NCI-H1048 (cell line): ENCODE results near the gene LRRC8D.

ENCODE experiments used
- DNase-seq: peaks from one replicate; lab custom pipeline; 2025; lab: John Stamatoyannopoulos, UW

LRRC8D gene

DNA sequence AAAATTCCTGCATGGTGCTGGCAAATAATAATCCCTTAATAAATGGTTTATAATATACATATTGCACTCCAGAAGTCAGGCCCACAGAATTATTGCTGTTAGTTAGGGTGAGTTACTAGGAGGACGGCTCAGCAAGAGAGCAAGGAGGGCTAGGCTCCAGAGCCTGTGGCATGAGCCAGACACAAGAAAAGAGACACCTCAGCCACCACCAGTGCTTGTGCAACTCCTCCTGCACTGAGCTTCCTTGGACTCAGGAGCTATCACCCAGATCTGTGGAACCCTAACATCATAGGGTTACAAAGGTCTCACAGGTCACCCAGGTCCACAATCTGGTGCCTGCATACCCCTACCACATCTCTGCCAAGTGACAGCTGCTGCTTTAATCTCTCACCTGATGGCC lies 12.8 kb upstream of the LRRC8D start:
- DNase-seq: no peak

DNA sequence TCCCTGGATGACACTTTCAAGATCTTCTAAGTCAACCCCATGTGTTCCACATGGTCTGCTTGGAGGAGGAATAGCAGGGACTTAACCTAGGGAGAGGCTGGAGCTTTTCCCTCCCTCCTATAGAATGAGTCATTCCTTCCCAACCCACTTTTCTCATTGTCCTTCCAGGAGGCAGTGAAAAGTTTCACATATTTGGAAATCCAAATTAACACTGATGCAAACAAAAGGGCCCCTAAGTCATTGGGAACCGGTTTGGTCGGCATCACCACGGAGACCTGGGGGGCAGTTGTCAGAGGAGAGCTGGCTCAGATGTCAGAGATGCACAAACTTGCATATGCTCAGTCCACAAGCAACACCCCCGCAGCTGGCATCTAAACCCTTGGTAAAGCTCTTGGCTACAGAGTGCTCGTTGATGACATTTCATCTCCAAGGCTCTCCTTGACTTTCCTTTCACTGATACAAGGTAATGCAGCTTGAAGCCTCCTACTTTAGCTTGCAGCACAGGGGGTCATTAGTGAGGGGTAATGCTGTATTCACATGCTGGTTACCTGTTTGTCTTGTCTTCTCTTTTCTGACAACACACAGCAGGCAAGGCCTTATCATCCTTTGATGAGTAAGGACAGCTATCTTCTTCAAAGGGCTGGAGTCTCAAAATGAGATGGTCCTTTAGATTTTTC lies 12.3 kb upstream of the LRRC8D start:
- no peak for DNase-seq

DNA sequence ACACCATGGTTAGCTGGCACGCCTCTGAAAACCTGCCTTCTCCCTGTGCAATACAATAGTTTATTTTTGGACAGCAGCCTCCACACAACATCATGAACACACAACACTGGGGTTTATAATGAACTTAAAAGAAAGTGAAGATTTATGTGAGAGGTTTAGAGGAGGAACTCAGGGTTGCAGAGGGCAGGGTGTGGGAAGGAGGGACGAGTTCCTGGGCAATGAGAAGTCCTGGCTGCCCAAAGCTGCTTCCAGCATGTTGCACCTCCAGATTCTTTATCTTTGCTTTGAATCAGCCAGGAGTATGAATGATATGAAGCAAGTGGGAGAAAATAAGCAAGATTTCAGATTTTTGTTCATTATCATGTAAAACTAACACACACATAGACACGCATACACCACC lies 11.3 kb upstream of the LRRC8D start:
- no peak for DNase-seq

DNA sequence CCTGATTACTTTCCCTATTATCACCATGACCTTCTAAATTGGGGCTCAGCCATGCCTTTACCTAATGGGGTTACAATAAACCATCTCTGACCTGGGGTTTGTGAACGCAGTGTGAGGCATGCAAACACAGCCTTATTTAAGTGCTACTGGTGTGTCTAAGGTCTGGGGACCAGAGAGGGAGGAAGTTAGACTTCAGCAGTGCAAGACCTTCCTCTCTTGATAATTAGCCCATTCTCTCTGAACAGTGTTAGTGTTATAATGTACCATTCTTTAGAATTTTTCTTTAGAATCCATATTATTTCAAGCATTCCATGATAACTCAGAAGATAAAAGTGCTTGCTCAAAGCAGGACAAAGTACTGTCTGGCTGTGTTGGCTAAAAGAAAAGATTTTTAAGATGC lies 10.5 kb upstream of the LRRC8D start:
- no peak for DNase-seq

DNA sequence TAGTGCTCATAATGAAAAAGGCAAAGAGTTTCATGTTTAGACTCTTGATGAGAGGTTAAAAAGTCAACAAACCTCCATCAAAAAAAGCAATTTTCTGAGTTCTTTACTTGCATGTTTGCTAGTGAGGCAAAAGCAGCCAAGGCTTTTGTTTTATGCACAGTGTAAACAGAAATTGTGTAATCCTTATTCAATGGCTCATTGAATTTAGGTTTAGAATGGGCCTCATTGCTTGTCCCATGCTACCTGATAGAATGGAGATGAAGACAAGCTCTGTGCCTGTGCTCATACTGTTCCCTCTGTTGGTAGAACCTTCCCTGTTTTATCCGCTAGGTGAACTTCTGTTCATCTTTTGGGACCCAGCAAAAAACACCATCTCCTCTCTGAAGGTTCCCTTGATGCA lies 10.0 kb upstream of the LRRC8D start:
- DNase-seq: no peak

DNA sequence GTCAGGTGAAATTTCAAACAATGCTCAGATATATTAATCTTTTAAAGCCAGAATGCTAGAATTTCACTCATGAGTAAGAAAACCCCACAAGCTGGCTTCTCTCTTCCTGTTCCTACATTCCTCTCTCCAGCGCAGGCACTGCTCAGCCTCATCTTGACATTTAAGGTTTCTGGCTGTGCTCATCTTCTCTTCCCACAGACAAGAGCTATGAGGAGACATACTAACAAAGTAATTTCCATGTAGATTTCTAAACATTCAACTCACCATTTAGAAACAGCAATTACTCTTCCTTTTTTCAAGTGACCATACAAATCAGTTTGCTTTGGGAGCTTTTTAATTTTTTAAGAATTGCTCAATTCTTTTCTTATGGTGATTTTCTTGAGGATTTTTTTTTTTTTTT lies 7.8 kb upstream of the LRRC8D start:
- DNase-seq: no peak

DNA sequence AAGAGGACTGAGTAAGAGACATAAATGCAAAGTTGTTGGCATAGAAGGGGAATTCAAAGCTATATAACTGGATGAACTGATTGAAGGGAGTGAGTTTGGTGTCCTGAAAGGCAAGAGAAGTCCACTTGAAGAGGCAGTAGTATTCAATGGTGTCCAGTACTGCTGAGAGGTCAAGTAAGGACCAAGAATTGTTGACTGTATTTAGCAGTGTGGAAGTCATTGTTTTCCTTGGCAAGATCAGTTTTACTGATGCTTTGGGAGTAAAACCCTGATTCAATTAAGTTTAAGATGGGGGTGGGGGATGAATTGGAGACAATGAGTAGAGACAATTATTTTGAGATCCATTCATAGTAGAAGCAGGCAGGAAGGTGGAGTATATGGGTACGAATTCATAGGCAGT lies 5.8 kb upstream of the LRRC8D start:
- DNase-seq: no peak

DNA sequence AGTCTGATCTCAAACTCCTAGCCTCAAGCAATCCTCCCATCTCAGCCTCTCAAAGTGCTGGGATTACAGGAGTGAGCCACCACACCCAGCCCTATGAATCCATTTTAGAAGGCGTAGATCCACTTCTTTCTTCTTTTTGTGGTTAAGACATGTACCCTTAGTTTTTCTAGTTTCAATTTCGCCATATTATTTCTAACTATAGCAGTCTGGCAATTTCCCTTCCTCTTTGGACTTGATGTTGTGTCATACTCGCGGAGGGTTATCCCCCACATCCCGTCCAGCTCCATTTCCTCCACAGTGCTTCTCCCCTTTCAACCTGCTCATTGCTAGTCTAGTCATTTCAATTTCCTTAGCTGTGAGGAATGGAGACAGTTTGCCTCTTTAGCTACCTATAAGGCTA lies 5.2 kb upstream of the LRRC8D start:
- no peak for DNase-seq

DNA sequence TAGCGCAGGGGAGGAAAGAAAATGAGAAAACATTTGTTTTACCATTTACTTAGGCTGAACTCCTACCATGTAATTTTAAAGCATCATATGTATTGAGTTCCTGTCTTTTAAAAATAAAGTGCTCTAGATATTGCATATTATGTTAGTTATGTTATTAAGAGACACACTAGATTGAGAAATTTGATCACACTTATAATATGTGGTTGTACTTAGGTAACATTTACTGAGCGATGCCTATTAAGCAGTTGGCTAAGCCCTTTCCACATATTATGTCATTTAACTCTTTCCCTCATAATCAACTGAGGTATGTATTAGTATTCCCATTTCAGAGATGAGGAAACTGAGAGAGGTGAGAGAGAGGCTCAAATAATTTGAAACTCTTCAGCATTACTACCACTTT lies 4.5 kb upstream of the LRRC8D start:
- no peak for DNase-seq

DNA sequence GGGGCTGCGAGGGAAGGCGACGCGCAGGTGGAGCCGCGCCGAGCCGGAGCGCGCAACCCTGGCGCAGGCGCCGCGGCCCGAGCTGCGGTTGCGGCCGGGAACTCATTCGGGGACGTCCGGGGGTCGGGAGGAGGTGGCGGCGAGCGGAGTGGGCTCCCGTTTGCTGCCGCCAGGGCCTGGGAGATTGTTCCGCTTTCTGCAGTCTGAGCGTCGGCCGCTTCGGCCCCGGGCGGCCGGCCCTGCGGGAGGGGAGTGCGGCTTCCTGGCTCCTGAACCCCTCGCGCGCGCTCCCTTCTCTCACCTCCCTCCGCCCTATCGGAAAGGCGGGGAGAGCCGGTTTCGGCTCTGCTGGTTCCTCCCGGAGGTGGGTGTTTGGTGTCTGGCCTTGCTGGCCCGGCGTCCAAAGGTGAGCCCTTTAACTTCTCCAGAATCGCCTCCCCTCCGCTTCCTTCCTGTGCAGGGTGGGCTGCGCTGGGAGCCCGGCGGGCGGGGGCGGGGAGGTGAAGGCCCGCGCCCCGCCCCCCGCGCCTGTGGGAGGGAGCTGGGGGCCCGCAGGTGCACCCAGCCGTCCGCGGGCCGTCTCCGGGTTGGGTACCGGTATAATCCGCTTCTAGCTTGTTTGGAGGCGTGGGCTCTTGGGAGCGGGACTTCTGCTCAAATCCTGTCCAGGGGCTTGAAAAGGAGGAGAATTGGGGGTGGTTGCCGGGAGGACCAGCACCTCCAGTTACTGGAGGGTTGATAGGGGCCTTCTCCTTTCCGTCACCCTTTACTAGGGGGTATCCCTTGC lies 683 bp downstream of the LRRC8D start:
- DNase-seq: peak; percentile 10

DNA sequence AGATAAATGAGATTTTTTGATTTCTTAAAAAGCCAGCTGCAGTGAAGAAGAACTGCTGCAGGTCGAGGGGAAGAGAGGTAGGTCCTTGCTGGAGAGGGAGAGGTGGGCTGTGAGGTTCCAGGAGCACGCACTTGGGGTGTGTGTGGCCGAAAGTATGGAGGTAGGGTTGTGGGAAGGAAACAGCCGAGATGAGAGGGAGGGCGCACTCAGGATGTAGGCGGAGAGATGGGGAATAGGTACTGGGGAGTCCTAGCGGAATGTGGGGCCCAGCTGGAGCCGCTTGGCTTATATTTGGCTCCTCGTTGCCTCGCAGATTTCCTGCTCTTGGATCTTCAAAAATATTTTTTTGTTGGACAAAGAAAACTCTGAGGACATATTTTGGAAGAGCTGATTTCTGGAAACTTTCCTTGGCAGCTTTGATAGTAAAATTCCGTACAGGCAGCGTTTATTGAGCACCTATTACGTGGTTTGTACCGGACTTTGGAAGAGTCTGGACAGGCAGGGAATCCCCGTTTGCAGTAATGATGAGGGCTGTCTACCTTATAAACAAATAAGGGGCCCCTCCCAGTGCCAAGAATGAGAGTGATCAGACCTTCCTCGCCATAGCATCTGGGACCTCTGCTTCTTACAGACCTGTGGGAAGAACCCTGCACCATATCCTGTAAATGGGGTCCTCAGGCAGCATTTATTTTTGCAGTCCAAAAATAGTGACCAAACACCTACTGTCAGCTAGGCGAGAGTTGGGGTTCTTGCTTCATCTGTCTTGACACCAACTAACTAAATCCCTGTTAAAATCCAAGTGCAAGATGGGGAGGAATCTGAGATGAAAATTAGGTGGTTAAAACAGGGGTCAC lies 1.5 kb downstream of the LRRC8D start:
- no peak for DNase-seq

DNA sequence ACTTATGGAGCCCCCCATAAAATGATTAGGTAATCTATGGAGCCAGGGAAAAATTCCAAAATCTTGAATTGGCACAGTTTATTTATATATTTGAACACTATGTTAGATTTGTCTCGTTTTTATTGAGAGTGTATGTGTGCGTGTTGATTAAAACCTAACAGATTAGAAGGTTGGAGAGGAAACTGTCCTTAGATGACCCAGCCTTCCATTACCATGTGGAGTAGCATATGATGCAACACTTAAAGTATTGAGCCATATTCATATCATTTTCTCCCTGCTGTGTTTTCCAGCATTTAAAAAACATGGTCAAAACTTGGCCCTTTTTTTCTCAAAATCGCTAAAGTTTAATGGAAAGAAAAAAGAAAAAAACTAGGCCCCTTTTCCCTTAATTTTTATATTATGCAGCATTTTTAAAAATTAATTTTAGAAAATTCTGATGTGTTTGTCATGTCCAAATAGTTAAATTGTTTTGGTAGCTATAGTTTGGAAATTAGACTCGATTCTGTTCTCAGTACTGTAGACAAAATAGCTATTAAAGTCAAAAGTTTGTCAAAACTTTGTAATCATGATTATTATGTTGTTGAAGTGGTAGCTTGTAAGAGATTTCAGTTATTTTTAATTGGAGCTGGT lies 2.3 kb downstream of the LRRC8D start:
- DNase-seq: no peak

DNA sequence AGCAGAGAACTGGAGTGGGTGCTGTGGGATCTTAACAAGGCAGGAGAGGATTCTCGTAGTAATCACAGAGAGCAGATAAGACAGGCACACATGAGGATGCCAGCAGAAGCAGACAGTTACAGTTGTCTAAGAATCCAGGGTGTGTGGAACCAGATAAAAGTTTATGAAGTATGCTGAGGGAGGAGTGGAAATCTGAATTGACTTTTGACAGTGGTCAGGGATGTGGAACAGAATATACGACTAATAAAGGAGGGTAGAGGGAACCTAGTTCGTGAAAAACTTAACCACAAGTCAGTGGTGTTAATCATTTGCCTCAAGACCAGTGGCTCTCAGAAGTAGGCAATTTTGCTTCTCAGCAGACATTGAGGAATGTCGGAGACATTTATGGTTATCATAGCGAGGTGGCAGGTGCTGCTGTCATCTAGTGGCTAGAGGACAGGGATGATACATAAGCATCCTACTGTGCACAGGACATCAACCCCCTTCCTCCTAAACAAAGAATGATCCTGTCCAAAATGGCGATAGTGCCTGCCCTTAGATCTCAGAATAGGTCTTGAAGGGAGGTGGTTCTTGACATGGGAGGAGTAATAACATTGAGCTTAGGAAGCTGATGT lies 3.0 kb downstream of the LRRC8D start:
- DNase-seq: no peak

DNA sequence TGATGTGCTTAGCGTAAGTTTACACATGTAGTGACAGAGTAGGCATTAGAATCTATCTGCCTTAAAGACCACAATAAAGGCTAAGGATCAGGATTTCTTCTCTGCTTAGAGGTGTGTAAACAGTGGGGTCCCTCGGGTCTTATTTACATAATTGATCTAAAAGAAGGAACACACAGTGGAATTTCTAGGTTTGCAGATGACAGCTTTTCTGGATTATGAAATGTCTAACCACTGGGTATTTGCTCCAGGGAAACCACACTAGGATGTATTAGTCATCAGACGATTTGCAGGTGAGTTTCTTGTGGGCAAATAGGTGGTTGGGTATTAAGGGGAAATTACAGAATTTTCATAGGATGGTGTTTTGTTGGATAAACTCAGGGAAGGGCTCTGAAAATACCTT lies 5.8 kb downstream of the LRRC8D start:
- no peak for DNase-seq

DNA sequence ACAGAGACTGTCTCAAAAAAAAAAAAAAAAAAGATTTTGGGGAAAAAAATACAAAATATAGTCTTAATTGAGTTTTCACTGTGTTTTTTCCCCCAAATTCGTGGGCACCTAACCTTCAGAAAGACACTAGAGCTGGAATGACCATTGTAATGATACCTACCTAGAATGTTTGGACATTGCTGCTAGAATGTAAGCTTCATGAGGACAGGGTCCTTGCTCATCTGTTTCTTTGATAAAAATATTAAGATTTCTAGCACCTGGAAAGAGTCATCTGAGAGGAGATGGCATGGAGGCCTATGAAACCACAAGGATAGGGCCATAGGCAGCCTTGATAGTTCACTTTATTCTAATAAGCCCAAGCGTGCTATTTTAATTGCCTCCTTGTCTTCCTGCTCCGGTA lies 6.5 kb downstream of the LRRC8D start:
- no peak for DNase-seq

DNA sequence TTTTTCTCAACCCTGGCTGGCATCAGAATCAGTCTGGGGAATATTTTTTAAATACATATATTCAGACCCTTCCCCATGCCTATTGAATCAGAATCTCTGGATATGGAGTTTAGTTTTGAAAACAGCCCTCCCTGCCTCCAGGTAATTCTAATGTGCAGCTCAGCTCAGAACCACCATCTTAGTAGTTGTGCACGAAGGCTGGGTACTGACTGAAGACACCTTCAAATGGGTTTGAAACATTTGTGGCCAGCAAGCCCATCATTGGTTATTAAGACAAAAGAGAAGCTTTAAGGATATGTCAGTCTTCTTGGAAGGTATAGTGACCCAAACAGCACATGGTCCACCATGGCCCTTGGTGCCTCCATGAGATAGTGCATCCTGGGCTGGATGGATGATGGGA lies 7.1 kb downstream of the LRRC8D start:
- no peak for DNase-seq

DNA sequence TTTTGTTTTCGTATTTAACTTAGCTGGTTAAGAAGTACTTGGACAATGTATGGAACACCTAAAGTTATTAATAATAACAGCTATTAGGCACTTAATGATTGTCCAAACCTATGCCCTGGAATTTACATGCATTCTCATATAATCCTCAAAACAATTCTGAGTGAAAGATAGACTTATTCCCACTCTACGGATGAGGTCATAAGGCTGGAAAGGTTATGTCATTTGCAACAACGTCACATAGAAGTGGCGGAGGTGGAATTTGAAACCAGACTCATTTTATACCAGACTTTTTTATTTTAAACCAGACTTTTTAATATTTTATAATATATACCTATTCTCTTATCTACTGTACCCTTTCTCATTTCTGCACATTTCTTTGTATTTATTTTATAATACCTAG lies 8.4 kb downstream of the LRRC8D start:
- no peak for DNase-seq

DNA sequence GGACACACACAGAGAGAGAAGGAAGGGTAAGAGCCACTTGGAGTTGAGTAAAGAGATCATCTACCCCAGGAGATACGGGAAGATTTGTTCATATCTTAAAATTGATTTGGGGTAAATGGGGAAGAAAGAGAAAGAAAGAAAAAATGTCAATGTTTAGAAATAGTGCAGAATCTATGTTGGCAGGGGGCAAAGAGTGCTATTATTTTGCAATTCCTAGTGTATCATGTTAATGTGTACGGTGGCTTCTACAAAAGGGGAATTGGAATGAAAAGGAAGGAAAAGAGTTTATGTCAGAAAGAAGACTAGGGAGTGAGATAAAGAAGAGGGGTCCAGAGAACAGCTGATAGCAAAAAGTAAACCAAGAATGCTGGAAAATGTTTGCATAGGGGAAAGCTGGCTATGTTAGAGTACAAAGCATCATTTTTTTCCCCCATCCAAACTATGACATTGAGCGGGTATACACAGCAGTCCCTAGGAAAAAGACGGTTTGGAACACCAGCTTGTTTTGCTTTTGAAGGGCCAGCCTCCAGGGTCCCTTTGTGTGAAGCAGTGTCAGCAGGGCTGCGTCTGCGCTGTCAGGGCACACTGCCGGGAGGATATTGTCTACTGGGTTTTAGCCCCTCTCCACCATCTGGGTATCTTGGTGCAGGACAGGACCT lies 10.8 kb downstream of the LRRC8D start:
- no peak for DNase-seq

DNA sequence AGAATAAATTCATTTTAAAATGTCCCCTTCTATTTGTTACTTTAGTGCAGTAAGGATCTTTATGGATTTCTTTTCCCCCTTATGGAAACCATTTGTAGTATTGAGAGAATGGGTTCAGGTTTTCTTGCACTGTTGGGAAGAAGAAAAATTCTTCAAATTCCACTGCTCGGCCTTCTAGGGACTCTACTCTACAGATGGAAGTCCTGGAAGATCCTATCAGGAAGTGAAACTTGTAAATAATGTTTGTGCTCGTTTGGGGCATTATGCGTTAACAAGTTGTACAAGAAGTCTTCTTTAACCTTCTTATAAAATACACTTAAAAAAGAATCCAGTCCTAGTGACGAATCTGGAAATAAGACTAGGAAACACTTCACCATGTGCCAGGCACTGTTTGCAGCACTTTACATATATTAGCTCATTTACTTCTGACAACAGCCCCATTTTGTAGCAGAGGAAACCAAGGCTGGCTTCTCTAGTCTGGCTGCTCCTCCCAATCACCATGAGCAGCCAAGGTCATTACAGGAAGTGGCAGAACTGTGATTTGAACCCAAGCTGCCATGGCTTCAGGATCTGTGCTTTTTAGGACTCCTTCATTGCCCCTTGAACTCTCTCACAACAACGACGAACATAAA lies 11.8 kb downstream of the LRRC8D start:
- no peak for DNase-seq

DNA sequence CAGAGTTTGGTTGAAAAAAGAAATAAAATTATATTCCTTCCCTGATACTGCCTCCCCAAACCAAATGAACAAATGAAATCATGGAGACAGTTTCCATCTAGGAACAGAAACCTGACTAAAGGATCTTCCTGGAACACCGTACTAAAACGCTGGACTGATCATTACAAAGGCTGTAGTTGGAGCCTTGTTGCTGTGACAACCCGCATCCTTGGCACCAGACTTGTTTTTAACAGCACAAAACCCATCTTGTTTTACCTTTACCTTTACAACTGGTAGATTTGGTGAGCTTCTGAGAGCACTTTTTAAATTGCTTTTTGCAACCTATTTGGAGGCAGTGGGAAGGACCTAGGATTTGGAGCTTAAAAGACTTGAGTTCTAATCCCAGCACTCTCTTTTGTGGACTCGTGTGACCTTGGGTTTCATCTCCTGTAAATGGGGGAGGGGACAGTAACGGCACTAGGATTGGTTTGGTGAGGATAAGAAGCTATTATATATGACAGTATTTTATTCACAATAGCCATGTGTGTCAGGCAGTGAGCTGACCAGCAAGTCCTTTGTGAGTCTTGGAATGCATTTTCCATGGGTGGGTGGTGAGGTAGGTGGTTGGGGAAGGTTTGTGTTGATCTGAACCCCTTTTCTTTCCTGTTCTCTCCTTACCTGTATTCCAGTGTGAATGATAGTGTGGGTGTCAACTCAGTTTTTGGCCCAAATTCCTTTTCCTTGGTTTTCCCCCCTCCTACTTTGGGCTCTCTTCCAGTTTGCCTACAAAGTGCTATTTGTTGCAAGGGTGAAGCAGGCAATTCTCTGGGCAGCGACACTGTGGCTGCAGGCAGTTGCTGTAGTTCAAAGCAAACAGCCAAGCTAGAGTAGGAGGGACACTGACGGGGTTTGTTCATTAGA lies 12.6 kb downstream of the LRRC8D start:
- no peak for DNase-seq
